Femur (tissue), 1 donor: ENCODE measurements around the gene GJA9.

Experiments
- DNase-seq: peaks from one replicate; pipeline ENCODE4 v3.0.0-alpha.2; 2017

The GJA9 gene

GRCh38 chr1:38829368-38829767, 52.0 kb downstream of the GJA9 start:
- no peak for DNase-seq

DNA sequence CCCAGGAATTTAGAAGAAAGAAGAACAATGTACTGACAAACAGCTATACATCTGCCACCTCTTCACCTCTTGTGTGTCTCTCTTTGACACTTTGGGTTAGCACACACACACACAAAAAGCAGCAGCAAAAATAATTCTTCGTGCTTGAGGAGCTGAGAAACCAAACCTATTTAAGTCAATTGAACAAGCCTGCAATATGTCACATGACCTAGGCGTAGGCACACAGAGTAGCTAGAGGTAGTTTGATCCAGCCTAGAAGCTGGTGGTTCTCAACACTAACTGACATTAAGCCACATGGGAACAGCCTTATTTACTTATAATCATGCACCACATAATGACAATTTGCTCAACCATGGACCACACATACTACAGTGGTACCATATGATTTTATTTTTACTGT, 54.1 kb downstream of the GJA9 start:
- no peak for DNase-seq

- no peak for DNase-seq
Observed at GRCh38 chr1:38826886-38827285, 54.5 kb downstream of the GJA9 start.

DNA sequence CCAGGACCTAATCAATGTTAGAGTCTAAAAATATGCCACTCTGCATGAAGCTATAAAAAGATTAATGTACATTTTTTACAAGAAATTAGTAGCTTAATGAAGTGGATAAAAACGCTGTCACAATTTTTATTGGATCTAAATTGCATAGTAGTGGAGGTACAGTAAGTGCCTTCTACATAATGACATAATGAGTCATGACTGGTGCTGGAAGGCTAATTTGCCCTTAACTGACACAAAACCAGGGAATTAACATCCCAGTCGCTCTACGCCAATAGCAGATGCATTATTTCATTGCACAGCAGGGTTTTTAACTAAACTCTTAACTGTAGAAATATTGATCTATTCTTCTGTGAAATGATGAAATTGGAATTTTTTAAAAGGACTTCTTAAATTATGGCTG, 55.1 kb downstream of the GJA9 start:
- no peak for DNase-seq
